RWPE2 (cell line): Measurements from ENCODE around the gene PTPRT.

Experiments
- ATAC-seq: fragments of 200-7000 bp; cut with Tn5 transposase; 3 replicates; pipeline ENCODE4 v1.9.1; 2021; ENCODE audit warnings: low read depth
- DNase-seq: peaks from one replicate; pipeline ENCODE4 v3.0.0-alpha.2; 2020; ENCODE audit warnings: low spot score
- H3K27ac ChIP-seq: fragments of 450-650 bp; 2 replicates; pipeline ENCODE4 v1.5.1; 2017; ENCODE audit warnings: mild to moderate bottlenecking; ENCODE audit not compliant: poor library complexity, severe bottlenecking
- H3K27me3 ChIP-seq: fragments of 250-450 bp; sonication (Bioruptor Pico); 2 replicates; pipeline ENCODE4 v1.5.1; 2021; ENCODE audit warnings: mild to moderate bottlenecking, moderate library complexity; ENCODE audit not compliant: insufficient read depth, poor library complexity, severe bottlenecking
- H3K36me3 ChIP-seq: fragments of 250-450 bp; sonication (Bioruptor Pico); 2 replicates; pipeline ENCODE4 v1.5.1; 2020; ENCODE audit warnings: low read depth, mild to moderate bottlenecking, moderate library complexity
- H3K4me1 ChIP-seq: fragments of 250-450 bp; sonication (Bioruptor Pico); 2 replicates; pipeline ENCODE4 v1.5.1; 2021; ENCODE audit warnings: mild to moderate bottlenecking, moderate library complexity; ENCODE audit not compliant: insufficient read depth, poor library complexity, severe bottlenecking
- H3K4me3 ChIP-seq: fragments of 250-450 bp; sonication (Bioruptor Pico); 2 replicates; pipeline ENCODE4 v1.5.1; 2021; ENCODE audit warnings: mild to moderate bottlenecking, moderate library complexity; ENCODE audit not compliant: severe bottlenecking
- H3K9me3 ChIP-seq: fragments of 250-450 bp; sonication (Bioruptor Pico); 2 replicates; pipeline ENCODE4 v1.5.1; 2021; ENCODE audit warnings: mild to moderate bottlenecking, moderate library complexity; ENCODE audit not compliant: severe bottlenecking
- CTCF ChIP-seq: fragments of 450-650 bp; IDR thresholded peaks from one replicate; pipeline ENCODE4 v1.5.1; 2017; ENCODE audit warnings: mild to moderate bottlenecking, moderate library complexity; ENCODE audit not compliant: poor library complexity, severe bottlenecking

PTPRT gene

GRCh38 chr20:42041000-42041565 lies 1148.6 kb downstream of the PTPRT start:
- Histone ChIP-seq H3K9me3 (no peaks in the 10 kb centered on the region), H3K27ac (no peak overlapping the region), H3K27me3 (no peaks in the 10 kb centered on the region), H3K4me1 (no peaks in the 10 kb centered on the region), H3K36me3 (no peaks in the 10 kb centered on the region), H3K4me3 (no peak overlapping the region)
- peak; percentile 44 for TF ChIP-seq CTCF
- DNase-seq (no peak), ATAC-seq (0 out of 3 replicates have a peak, but pooled peaks have one; percentile 30)

- Histone ChIP-seq H3K36me3 (no peaks in the 10 kb centered on the region), H3K9me3 (no peaks in the 10 kb centered on the region), H3K27ac (no peak overlapping the region), H3K27me3 (no peaks in the 10 kb centered on the region), H3K4me3 (no peak overlapping the region), H3K4me1 (no peaks in the 10 kb centered on the region)
- DNase-seq (peak; percentile 9), ATAC-seq (peak; percentile 38; the same call in 2 of the 3 replicates)
- TF ChIP-seq CTCF, result peak; percentile 28
Measured at GRCh38 chr20:42027746-42028268, 1161.9 kb downstream of the PTPRT start.

GRCh38 chr20:42026599-42026998 lies 1163.1 kb downstream of the PTPRT start:
- DNase-seq, result peak; percentile 51
- TF ChIP-seq CTCF, result no peak
- H3K4me3 ChIP-seq, result no peak overlapping the region
- no peak overlapping the region for H3K27ac ChIP-seq
- H3K4me1 ChIP-seq, result no peaks in the 10 kb centered on the region
- H3K36me3 ChIP-seq, result no peaks in the 10 kb centered on the region
- no peaks in the 10 kb centered on the region for H3K9me3 ChIP-seq
- ATAC-seq, result no peak
- no peaks in the 10 kb centered on the region for H3K27me3 ChIP-seq

GRCh38 chr20:42024653-42025052 lies 1165.1 kb downstream of the PTPRT start:
- Histone ChIP-seq H3K4me3 (no peak overlapping the region), H3K27me3 (no peaks in the 10 kb centered on the region), H3K9me3 (no peaks in the 10 kb centered on the region), H3K36me3 (no peaks in the 10 kb centered on the region), H3K4me1 (no peaks in the 10 kb centered on the region), H3K27ac (no peak overlapping the region)
- peak; percentile 57; the same call in 2 of the 3 replicates for ATAC-seq
- no peak for TF ChIP-seq CTCF
- no peak for DNase-seq
